GM23338 (cell line): ENCODE data around the gene CHORDC1. TPM values are rescaled to one million over a fixed set of nuclear protein-coding genes. Genes with fewer than 3 reads are reported as not detected.

Source experiments
- ATAC-seq: fragments of 200-7000 bp; cut with Tn5 transposase; 3 replicates; pipeline ENCODE4 v1.9.1; 2020
- DNase-seq: peaks from one replicate; pipeline ENCODE4 v3.0.0-alpha.2; 2015; ENCODE audit warnings: low spot score
- H2AFZ ChIP-seq: fragments of 200-600 bp; sonication (generic); 2 replicates; pipeline ENCODE4 v1.8.0; 2016; ENCODE audit warnings: antibody characterized with exemption, mild to moderate bottlenecking, moderate library complexity
- H3F3A ChIP-seq: fragments of 200-600 bp; sonication (generic); replicated peaks from 2 replicates; pipeline ENCODE4 v1.8.0; 2017; ENCODE audit warnings: antibody characterized with exemption, mixed run types, low read depth
- H3K27ac ChIP-seq: fragments of 200-600 bp; sonication (generic); 2 replicates; pipeline ENCODE4 v1.6.1; 2016; ENCODE audit warnings: low read depth
- H3K27me3 ChIP-seq: fragments of 200-600 bp; sonication (generic); 2 replicates; pipeline ENCODE4 v1.8.0; 2016; ENCODE audit warnings: mild to moderate bottlenecking, mixed run types, moderate library complexity; ENCODE audit not compliant: insufficient read depth
- H3K36me3 ChIP-seq: fragments of 200-600 bp; sonication (generic); 2 replicates; pipeline ENCODE4 v1.8.0; 2016; ENCODE audit warnings: mild to moderate bottlenecking; ENCODE audit not compliant: insufficient read depth
- H3K4me1 ChIP-seq: fragments of 200-600 bp; sonication (generic); 2 replicates; pipeline ENCODE4 v1.8.0; 2016; ENCODE audit warnings: mild to moderate bottlenecking, moderate library complexity; ENCODE audit not compliant: insufficient read depth
- H3K4me2 ChIP-seq: fragments of 200-600 bp; sonication (generic); 2 replicates; pipeline ENCODE4 v1.7.1; 2017; ENCODE audit warnings: mixed run types
- H3K4me3 ChIP-seq: fragments of 200-600 bp; sonication (generic); 2 replicates; pipeline ENCODE4 v1.6.1; 2016; ENCODE audit warnings: mixed run types
- H3K79me2 ChIP-seq: fragments of 200-600 bp; sonication (generic); replicated peaks from 2 replicates; pipeline ENCODE4 v1.8.0; 2017; ENCODE audit warnings: mild to moderate bottlenecking; ENCODE audit not compliant: insufficient read depth
- H3K9me2 ChIP-seq: fragments of 200-600 bp; sonication (generic); 2 replicates; pipeline ENCODE4 v1.8.0; 2017; ENCODE audit not compliant: insufficient read depth
- H4K20me1 ChIP-seq: fragments of 200-600 bp; sonication (generic); replicated peaks from 2 replicates; pipeline ENCODE4 v1.8.0; 2017; ENCODE audit warnings: mild to moderate bottlenecking; ENCODE audit not compliant: insufficient read depth
- H3K27ac Mint-ChIP-seq: 2 replicates; pipeline ENCODE4 v1.8.0; 2020; ENCODE audit warnings: inconsistent platforms, mild to moderate bottlenecking, moderate library complexity, mixed read lengths
- H3K27me3 Mint-ChIP-seq: 3 replicates; pipeline ENCODE4 v1.8.0; 2022; ENCODE audit warnings: low read depth, mild to moderate bottlenecking, moderate library complexity, mixed read lengths, inconsistent platforms; ENCODE audit not compliant: insufficient read depth, poor library complexity
- H3K36me3 Mint-ChIP-seq: 3 replicates; pipeline ENCODE4 v1.8.0; 2021; ENCODE audit warnings: low read depth, mild to moderate bottlenecking, inconsistent platforms, moderate library complexity, mixed read lengths
- H3K4me1 Mint-ChIP-seq: 3 replicates; pipeline ENCODE4 v1.8.0; 2020; ENCODE audit warnings: mild to moderate bottlenecking, inconsistent platforms, mixed read lengths
- H3K4me3 Mint-ChIP-seq: 3 replicates; pipeline ENCODE4 v1.8.0; 2021; ENCODE audit warnings: moderate library complexity, mild to moderate bottlenecking, inconsistent platforms, mixed read lengths
- H3K9me3 Mint-ChIP-seq: 3 replicates; pipeline ENCODE4 v1.8.0; 2020; ENCODE audit warnings: moderate library complexity, mild to moderate bottlenecking, inconsistent platforms, mixed read lengths
- CREB1 ChIP-seq: fragments of 250-450 bp; sonication (Bioruptor Pico); IDR thresholded peaks from 2 replicates; pipeline ENCODE4 v1.5.0; 2020; ENCODE audit warnings: low read depth, mild to moderate bottlenecking, moderate library complexity
- EZH2 ChIP-seq: fragments of 200-600 bp; sonication (generic); IDR thresholded peaks from one replicate; pipeline ENCODE4 v1.8.0; 2017; ENCODE audit warnings: antibody characterized with exemption, mild to moderate bottlenecking, low read depth; ENCODE audit not compliant: unreplicated experiment
- EZH2phosphoT487 ChIP-seq: fragments of 200-600 bp; sonication (generic); IDR thresholded peaks from one replicate; pipeline ENCODE4 v1.8.1; 2018; ENCODE audit warnings: antibody characterized with exemption; ENCODE audit not compliant: unreplicated experiment
- JUNB ChIP-seq: IDR thresholded peaks from one replicate; pipeline ENCODE4 v1.6.1; 2016; ENCODE audit warnings: antibody characterized with exemption; ENCODE audit not compliant: unreplicated experiment
- NANOG ChIP-seq: IDR thresholded peaks from 2 replicates; pipeline ENCODE4 v1.6.1; 2016; ENCODE audit warnings: antibody characterized with exemption, borderline replicate concordance
- POLR2AphosphoS5 ChIP-seq: IDR thresholded peaks from 2 replicates; pipeline ENCODE4 v1.6.1; 2016; ENCODE audit warnings: antibody characterized with exemption, low read depth
- STAT1 ChIP-seq: IDR thresholded peaks from one replicate; pipeline ENCODE4 v1.6.1; 2016; ENCODE audit warnings: antibody characterized with exemption; ENCODE audit not compliant: unreplicated experiment
- ZNF114 ChIP-seq: fragments of 250-450 bp; sonication (Bioruptor Pico); IDR thresholded peaks from 2 replicates; pipeline ENCODE4 v1.5.0; 2020; ENCODE audit warnings: mild to moderate bottlenecking, moderate library complexity
- ZNF331 ChIP-seq: fragments of 250-450 bp; sonication (Bioruptor Pico); IDR thresholded peaks from 2 replicates; pipeline ENCODE4 v1.5.0; 2020; ENCODE audit warnings: low read depth, mild to moderate bottlenecking, moderate library complexity
- polyA plus RNA-seq: library from polyadenylated mRNA; unstranded; fragments of >200 nt; fragmentation: Nextera tagmentation; extraction: Ambion mirVana; gene quantifications from 2 replicates; pipeline ENCODE4 v1.2.1, GENCODE V29; 2016
- total RNA-seq: library from RNA; depleted of rRNA; stranded (reverse); fragments of >200 nt; shearing (Covaris generic); gene quantifications from 2 replicates; pipeline ENCODE4 v1.2.3, GENCODE V29; 2014
- TF ChIP-seq, protein P1 (sequence below): IDR thresholded peaks from 2 replicates; pipeline ENCODE4 v1.6.1; 2016; ENCODE audit warnings: antibody characterized with exemption
- TF ChIP-seq, protein P2 (sequence below), 2 experiments: fragments of 200-600 bp in 1 of 2; sonication (generic) in 1 of 2; conservative IDR thresholded peaks; 2 replicates each; pipeline versions ENCODE4 v1.5.1 to v1.6.1; 2016 to 2017; ENCODE audit warnings: antibody characterized with exemption in 2 of 2, low read depth in 2 of 2, mild to moderate bottlenecking in 2 of 2, moderate library complexity in 1 of 2
- TF ChIP-seq, protein P3 (sequence below): fragments of 250-450 bp; sonication (Bioruptor Pico); IDR thresholded peaks from 2 replicates; pipeline ENCODE4 v1.5.0; 2020; ENCODE audit warnings: mild to moderate bottlenecking, moderate library complexity

The CHORDC1 gene
- total and polyA plus RNA-seq, 2 experiments from 2014 or later: 109 to 192 TPM

DNA sequence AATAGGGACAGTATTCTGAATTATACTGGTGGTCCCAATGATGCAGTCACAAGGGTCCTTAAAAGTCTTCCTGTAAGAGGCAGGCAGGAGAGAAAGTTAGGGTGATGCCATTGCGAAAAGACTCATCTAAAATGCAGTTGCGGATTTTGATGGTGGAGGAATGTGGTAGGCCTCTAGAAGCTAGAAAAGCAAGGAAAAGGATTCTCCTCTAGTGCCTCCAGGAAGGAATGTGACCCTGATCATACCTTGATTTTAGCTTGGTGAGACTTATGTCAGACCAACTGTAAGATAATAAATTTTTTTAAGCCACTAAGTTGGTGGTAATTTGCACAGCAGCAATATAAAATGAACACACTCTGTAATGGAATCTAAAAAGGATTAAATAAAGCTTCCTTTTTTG, 33.8 kb downstream of the CHORDC1 start (continued):
- TF ChIP-seq, protein P1, sequence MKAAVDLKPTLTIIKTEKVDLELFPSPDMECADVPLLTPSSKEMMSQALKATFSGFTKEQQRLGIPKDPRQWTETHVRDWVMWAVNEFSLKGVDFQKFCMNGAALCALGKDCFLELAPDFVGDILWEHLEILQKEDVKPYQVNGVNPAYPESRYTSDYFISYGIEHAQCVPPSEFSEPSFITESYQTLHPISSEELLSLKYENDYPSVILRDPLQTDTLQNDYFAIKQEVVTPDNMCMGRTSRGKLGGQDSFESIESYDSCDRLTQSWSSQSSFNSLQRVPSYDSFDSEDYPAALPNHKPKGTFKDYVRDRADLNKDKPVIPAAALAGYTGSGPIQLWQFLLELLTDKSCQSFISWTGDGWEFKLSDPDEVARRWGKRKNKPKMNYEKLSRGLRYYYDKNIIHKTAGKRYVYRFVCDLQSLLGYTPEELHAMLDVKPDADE: no peak

DNA sequence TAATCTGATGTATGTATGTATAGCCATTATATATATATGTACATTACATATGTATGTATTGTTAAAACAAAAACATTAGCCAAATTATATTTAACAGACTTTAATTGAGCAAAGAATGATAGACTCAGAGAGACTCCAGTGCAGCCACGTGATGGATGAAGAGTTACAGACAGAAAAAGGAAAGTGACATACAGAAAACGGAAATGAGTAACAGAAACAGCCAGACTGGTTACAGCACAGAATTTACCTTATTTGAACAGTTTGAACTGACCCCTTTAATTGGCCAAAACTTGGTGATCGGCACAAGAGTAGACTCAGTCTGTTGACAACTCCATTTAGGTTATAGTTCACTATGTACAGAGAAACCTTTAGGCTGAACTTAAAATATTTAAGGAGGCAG, 35.0 kb downstream of the CHORDC1 start:
- H3K36me3 Mint-ChIP-seq: no peaks in the 10 kb centered on the region; the same call in 2 of the 3 replicates
- DNase-seq: no peak
- H3K9me3 Mint-ChIP-seq: no peaks in the 10 kb centered on the region; the same call in 2 of the 3 replicates
- H3K4me1 Mint-ChIP-seq: peaks cover 4% of the 10 kb centered on the region
- no peak overlapping the region for H3K4me3 Mint-ChIP-seq
- Histone ChIP-seq H3K9me2 (no peaks in the 10 kb centered on the region), H3F3A (no peaks in the 10 kb centered on the region), H4K20me1 (no peaks in the 10 kb centered on the region), H3K79me2 (no peaks in the 10 kb centered on the region), H3K4me2 (no peak overlapping the region), H3K27me3 (no peaks in the 10 kb centered on the region), H3K4me1 (0 out of 2 replicates have a peak, but pooled peaks cover 3% of the 10 kb centered on the region), H3K36me3 (no peaks in the 10 kb centered on the region), H2AFZ (no peak overlapping the region), H3K4me3 (no peak overlapping the region), H3K27ac (no peak overlapping the region)
- H3K27me3 Mint-ChIP-seq: no peaks in the 10 kb centered on the region
- no peak overlapping the region for H3K27ac Mint-ChIP-seq
- no peak for ATAC-seq
- TF ChIP-seq EZH2 (no peak), CREB1 (CRISPR knock-in tag) (no peak), STAT1 (no peak), EZH2phosphoT487 (no peak), NANOG (no peak), JUNB (no peak), ZNF331 (CRISPR knock-in tag) (no peak), POLR2AphosphoS5 (no peak), ZNF114 (no peak)
- TF ChIP-seq, protein P2, sequence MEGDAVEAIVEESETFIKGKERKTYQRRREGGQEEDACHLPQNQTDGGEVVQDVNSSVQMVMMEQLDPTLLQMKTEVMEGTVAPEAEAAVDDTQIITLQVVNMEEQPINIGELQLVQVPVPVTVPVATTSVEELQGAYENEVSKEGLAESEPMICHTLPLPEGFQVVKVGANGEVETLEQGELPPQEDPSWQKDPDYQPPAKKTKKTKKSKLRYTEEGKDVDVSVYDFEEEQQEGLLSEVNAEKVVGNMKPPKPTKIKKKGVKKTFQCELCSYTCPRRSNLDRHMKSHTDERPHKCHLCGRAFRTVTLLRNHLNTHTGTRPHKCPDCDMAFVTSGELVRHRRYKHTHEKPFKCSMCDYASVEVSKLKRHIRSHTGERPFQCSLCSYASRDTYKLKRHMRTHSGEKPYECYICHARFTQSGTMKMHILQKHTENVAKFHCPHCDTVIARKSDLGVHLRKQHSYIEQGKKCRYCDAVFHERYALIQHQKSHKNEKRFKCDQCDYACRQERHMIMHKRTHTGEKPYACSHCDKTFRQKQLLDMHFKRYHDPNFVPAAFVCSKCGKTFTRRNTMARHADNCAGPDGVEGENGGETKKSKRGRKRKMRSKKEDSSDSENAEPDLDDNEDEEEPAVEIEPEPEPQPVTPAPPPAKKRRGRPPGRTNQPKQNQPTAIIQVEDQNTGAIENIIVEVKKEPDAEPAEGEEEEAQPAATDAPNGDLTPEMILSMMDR (conservative IDR thresholded peaks at IDR 0.05; ENCODE audit: low read depth in 2 of 2): no peak
- TF ChIP-seq, protein P3, sequence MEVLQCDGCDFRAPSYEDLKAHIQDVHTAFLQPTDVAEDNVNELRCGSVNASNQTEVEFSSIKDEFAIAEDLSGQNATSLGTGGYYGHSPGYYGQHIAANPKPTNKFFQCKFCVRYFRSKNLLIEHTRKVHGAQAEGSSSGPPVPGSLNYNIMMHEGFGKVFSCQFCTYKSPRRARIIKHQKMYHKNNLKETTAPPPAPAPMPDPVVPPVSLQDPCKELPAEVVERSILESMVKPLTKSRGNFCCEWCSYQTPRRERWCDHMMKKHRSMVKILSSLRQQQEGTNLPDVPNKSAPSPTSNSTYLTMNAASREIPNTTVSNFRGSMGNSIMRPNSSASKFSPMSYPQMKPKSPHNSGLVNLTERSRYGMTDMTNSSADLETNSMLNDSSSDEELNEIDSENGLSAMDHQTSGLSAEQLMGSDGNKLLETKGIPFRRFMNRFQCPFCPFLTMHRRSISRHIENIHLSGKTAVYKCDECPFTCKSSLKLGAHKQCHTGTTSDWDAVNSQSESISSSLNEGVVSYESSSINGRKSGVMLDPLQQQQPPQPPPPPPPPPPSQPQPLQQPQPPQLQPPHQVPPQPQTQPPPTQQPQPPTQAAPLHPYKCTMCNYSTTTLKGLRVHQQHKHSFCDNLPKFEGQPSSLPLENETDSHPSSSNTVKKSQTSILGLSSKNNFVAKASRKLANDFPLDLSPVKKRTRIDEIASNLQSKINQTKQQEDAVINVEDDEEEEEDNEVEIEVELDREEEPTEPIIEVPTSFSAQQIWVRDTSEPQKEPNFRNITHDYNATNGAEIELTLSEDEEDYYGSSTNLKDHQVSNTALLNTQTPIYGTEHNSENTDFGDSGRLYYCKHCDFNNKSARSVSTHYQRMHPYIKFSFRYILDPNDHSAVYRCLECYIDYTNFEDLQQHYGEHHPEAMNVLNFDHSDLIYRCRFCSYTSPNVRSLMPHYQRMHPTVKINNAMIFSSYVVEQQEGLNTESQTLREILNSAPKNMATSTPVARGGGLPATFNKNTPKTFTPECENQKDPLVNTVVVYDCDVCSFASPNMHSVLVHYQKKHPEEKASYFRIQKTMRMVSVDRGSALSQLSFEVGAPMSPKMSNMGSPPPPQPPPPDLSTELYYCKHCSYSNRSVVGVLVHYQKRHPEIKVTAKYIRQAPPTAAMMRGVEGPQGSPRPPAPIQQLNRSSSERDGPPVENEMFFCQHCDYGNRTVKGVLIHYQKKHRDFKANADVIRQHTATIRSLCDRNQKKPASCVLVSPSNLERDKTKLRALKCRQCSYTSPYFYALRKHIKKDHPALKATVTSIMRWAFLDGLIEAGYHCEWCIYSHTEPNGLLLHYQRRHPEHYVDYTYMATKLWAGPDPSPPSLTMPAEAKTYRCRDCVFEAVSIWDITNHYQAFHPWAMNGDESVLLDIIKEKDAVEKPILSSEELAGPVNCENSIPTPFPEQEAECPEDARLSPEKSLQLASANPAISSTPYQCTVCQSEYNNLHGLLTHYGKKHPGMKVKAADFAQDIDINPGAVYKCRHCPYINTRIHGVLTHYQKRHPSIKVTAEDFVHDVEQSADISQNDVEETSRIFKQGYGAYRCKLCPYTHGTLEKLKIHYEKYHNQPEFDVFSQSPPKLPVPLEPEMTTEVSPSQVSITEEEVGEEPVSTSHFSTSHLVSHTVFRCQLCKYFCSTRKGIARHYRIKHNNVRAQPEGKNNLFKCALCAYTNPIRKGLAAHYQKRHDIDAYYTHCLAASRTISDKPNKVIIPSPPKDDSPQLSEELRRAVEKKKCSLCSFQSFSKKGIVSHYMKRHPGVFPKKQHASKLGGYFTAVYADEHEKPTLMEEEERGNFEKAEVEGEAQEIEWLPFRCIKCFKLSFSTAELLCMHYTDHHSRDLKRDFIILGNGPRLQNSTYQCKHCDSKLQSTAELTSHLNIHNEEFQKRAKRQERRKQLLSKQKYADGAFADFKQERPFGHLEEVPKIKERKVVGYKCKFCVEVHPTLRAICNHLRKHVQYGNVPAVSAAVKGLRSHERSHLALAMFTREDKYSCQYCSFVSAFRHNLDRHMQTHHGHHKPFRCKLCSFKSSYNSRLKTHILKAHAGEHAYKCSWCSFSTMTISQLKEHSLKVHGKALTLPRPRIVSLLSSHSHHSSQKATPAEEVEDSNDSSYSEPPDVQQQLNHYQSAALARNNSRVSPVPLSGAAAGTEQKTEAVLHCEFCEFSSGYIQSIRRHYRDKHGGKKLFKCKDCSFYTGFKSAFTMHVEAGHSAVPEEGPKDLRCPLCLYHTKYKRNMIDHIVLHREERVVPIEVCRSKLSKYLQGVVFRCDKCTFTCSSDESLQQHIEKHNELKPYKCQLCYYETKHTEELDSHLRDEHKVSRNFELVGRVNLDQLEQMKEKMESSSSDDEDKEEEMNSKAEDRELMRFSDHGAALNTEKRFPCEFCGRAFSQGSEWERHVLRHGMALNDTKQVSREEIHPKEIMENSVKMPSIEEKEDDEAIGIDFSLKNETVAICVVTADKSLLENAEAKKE (CRISPR knock-in tag): no peak
- TF ChIP-seq, protein P1: no peak
